ENCODE measurements around the gene P2RX7.

DNA sequence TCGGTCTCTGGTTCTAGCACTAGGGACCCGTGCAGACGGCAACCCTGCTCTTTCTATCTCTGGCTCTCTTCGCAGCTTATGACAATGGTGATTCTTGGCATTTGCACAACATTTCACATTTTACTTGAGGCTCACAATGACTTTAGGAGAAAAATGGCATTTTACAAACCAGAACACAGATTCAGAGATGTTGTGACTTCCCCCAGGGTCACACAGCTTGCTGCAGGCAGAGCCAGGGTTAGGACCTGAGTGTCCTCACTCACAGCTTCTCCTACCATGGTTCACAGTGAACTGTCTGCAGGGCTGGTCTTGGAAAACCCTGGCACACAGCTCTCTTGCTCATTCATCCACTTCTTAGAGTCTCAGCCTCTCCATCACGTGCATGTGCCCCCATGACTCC is 23.7 kb downstream of the P2RX7 start:
- no peak for TF ChIP-seq EZH2 (IDR thresholded peaks at IDR 0.05; ENCODE audit: low read length, missing control alignments)
- TF ChIP-seq, protein P1, sequence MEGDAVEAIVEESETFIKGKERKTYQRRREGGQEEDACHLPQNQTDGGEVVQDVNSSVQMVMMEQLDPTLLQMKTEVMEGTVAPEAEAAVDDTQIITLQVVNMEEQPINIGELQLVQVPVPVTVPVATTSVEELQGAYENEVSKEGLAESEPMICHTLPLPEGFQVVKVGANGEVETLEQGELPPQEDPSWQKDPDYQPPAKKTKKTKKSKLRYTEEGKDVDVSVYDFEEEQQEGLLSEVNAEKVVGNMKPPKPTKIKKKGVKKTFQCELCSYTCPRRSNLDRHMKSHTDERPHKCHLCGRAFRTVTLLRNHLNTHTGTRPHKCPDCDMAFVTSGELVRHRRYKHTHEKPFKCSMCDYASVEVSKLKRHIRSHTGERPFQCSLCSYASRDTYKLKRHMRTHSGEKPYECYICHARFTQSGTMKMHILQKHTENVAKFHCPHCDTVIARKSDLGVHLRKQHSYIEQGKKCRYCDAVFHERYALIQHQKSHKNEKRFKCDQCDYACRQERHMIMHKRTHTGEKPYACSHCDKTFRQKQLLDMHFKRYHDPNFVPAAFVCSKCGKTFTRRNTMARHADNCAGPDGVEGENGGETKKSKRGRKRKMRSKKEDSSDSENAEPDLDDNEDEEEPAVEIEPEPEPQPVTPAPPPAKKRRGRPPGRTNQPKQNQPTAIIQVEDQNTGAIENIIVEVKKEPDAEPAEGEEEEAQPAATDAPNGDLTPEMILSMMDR (conservative IDR thresholded peaks at IDR 0.05 in 1 of 2, IDR thresholded peaks at IDR 0.05 in 1 of 2; ENCODE audit: low read depth in 1 of 2, low read length in 2 of 2), result no peak
